Right lung (tissue), 5 donors: Measurements from ENCODE around the gene NIPAL3. TPM values are rescaled to one million over a fixed set of nuclear protein-coding genes. Genes with fewer than 3 reads are reported as not detected.
"Not testable (repeated sequence)": the region's sequence is repeated elsewhere in the genome, so short reads cannot be mapped to it uniquely, and the experiment has no call there.

Source experiments
- DNase-seq, 2 donors: peaks; one replicate each; pipeline ENCODE4 v3.0.0-alpha.2; 2013
- polyA plus RNA-seq, 5 donors: library from polyadenylated mRNA; unstranded; fragments of 120-200 nt; gene quantifications; one replicate each; pipeline versions ENCODE4 v1.2.1 to v1.2.3, GENCODE V29; 2013; ENCODE audit warnings: inconsistent platforms in 1 of 5, low replicate concordance in 1 of 5; ENCODE audit not compliant: insufficient read length in 5 of 5, insufficient read depth in 1 of 5

The NIPAL3 gene
- polyA plus RNA-seq, 5 donors, result 11.8 to 14.3 (median 13.0) TPM

DNA sequence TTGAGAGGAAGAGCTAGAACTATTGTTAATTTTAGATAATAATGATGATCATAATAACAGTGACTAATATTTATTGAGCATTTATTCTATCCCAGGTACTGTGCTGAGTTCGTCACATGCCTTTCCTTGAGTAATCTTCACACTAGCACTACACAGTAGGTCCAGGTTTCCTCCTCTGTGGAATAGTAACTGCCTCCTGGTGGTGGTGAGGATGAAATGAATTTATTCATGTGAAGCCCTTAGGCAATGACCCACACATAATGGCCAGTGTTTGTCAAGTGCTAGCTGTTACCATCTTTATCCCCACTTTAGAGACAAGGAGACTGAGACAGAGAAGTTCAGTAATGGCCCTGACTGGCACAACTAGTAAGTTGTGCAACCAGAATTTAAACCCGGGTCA, 5.9 kb downstream of the NIPAL3 start:
- DNase-seq, result no peak

DNA sequence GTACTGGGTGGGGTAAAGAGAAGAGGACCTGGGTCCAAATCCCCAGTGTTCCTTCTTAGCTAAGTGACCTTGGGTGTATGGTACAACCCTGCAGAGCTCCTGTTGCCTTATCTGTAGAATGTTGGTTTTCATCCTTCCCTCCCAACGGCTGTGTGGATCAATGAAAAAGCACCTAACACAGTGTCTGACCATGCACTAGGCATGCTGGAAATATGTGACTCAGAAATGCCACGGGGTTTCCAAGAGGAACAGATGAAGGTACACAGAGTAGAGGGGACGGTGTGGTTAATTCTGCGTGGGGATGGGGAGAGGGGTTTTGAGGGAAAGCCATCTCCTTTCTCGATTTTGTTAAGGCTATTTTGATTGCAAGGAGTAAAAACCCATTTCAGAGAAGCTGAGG, 8.6 kb downstream of the NIPAL3 start:
- DNase-seq, result no peak

DNA sequence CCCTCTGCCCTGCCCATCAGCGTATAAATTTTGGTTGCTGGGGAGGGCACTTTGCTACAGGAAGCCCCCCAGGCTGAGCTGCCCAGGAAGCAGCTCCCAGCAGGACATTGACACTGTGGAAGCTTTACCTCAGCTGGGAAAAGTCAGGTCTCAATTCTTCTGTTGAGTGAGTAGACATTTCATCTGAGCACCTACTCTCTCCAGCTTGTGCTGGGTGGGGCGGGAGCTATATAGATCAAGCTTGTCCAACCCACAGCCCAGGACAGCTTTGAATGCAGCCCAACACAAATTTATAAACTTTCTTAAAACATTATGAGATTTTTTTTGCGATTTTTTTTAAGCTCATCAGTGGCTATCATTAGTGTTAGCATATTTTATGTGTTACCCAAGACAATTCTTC, 9.4 kb downstream of the NIPAL3 start:
- no peak for DNase-seq

GRCh38 chr1:24425441-24425840, 9.8 kb downstream of the NIPAL3 start:
- DNase-seq, result no peak

DNA sequence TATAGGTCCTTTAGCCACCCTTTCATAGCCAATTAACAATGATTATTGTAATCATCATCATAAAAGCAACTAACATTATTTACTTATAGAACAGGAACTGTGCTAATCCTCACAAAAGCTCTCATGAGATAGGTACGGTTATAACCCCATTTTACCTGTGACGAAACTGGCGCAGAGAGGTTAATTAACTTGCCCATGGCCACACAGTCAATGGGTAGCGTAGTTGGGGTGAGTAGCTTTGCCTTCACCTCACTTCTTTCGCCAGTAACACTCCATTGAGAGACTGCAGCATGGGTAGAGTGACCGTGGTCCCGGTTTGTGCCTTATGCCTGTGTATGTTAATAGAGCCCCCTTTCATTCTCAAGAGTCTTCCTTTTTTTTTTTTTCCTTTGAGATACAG, 10.3 kb downstream of the NIPAL3 start:
- DNase-seq, result no peak

GRCh38 chr1:24426744-24427544, 11.3 kb downstream of the NIPAL3 start:
- no peak for DNase-seq

DNA sequence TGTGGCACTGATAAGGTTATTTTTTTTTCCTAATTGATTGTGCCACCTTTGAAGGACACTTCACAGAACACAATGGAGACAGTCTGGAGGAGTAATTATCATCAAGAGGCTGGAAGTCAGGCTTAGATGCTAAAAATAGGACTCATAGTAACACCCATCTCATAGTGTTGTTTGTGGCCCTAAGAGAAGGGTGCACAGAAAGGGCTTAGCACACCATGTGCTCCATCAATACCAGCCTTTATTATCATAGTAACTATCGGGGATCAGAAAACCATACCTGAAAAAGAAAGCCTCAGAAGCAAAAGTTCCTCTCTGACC, 11.9 kb downstream of the NIPAL3 start:
- DNase-seq, result no peak

GRCh38 chr1:24435782-24436365, 20.3 kb downstream of the NIPAL3 start:
- no peak for DNase-seq

- no peak for DNase-seq
Measured at GRCh38 chr1:24437631-24438396, 22.2 kb downstream of the NIPAL3 start.

- DNase-seq, result no peak
Measured at GRCh38 chr1:24438423-24438901, 22.9 kb downstream of the NIPAL3 start.

DNA sequence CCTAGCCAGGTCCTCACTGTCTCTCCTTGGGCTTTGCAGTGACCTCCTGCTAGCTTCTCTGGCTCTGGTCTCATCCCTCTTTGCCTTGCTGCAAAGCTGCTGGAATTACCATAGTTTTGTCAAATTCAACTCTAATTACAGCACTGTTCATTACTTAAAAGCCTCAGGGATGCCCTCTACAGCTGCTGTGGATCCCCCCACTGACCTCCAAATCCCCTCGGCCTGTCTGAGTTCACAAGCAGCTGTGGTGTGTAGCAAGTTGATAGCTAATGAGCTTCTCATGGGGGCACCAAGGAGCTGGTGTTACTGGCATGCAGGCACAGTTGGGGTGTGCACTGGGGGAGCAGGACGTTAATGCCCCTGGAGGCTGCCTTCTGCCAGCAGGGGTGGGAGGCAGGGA, 24.8 kb downstream of the NIPAL3 start:
- DNase-seq, result no peak

DNA sequence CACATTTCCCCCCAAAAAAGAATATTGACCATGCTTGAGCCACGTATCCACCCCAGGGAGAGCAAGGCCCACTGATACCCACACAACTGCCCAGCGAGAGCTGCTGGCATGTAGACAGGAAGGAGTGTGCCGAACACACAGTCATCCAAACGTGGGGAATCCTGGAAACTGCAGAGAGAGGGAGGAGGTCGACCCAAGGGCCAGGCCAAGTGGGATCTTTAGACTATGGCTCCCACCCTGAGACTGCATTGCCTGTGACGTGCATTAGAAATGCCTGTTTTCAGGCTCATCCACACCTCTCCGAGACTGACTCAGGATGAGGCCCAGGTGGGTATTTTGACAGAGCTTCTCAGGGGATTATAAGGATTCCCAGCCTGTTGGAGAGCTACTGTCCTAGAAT, 25.9 kb downstream of the NIPAL3 start:
- no peak for DNase-seq

- DNase-seq, result no peak
Measured at GRCh38 chr1:24441996-24442668, 26.5 kb downstream of the NIPAL3 start.

GRCh38 chr1:24442764-24443163, 27.2 kb downstream of the NIPAL3 start:
- DNase-seq, result no peak

DNA sequence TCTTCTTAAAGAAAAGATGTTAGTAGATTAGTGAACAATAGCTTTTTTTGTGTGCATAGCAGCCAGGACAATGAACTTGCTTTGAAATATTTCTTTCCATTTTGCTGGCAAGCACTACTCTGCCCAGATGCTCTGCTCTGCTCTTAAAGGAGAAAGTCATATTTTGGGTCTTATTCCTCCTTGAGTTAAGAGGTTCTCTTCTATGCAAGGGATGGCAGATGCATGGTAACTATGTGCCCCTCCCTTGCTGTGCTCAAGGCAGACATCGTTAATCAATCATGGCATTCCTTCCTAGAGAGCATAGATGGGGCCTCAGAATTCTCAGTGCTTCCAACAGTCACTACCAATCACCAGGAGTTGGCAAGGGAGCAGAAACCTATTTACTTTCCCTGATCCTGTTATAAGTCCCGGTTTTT, 27.6 kb downstream of the NIPAL3 start:
- DNase-seq, result peak in 1 of 2 donors; percentile 13

- DNase-seq, result not testable (repeated sequence)
Measured at GRCh38 chr1:24446446-24446845, 30.8 kb downstream of the NIPAL3 start.

- no peak for DNase-seq
Measured at GRCh38 chr1:24450316-24450715, 34.7 kb downstream of the NIPAL3 start.

DNA sequence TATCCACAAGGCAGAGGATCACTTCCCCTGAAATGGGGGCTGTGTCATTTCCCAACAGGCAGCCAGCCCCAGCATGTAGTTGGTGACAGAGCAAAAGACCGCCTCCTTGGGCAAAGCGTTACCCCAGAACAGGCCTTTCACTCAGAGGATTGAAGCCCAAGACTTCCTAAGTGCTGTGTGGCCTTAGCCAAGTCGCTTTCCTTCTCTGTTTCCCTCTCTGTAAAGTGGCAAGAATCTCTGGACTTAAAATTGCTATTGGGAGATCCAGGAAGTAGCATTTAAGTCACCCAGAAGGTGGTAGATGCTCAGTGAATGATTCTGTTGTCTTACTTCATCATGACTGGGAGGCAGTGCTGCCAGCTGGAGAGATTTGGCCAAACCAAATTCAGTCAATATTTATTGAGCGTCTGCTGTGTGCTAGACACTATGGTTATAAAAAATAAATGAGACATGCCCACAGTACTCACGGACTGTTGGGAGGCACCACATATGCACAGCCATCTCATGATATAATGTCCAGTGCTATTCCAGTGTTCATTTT, 35.3 kb downstream of the NIPAL3 start:
- DNase-seq, result no peak

- DNase-seq, result no peak
Measured at GRCh38 chr1:24451746-24452145, 36.1 kb downstream of the NIPAL3 start.

GRCh38 chr1:24452922-24453485, 37.4 kb downstream of the NIPAL3 start:
- no peak for DNase-seq

GRCh38 chr1:24454673-24455072, 39.1 kb downstream of the NIPAL3 start:
- DNase-seq, result no peak

DNA sequence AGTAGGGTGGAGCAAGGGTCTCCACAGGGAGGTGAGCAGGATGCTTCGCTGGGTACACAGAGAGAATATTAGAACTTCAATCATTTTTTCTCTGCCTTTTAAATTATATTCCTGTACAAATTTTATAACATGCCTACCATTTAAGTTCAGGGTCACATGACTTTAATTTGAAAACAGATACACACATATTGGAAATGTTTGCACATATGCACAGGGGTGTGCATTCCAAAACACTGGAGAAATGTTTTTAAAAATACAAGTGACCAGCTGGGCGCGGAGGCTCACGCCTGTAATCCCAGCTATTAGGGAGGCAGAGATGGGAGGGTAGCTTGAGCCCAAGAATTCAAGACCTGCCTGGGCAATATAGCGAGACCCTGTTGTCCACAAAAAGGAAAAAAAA, 39.7 kb downstream of the NIPAL3 start:
- no peak for DNase-seq
